NCI-H1105 (cell line): ENCODE measurements around the gene TASP1.

Experiments used
- DNase-seq: peaks from one replicate; lab custom pipeline; 2025; lab: John Stamatoyannopoulos, UW

Gene TASP1

GRCh38 chr20:13567663-13568062, 71.1 kb downstream of the TASP1 start:
- no peak for DNase-seq

- no peak for DNase-seq
Measured at GRCh38 chr20:13563854-13564253, 74.9 kb downstream of the TASP1 start.

- DNase-seq = no peak
Measured at GRCh38 chr20:13554706-13555105, 84.0 kb downstream of the TASP1 start.

GRCh38 chr20:13554076-13554475, 84.7 kb downstream of the TASP1 start:
- DNase-seq = no peak

GRCh38 chr20:13552061-13552460, 86.7 kb downstream of the TASP1 start:
- no peak for DNase-seq

GRCh38 chr20:13549451-13549850, 89.3 kb downstream of the TASP1 start:
- DNase-seq = no peak

- peak; percentile 72 for DNase-seq
Measured at GRCh38 chr20:13546497-13547131, 92.1 kb downstream of the TASP1 start.

GRCh38 chr20:13545790-13546189, 92.9 kb downstream of the TASP1 start:
- DNase-seq = no peak

- no peak for DNase-seq
Measured at GRCh38 chr20:13543783-13544182, 94.9 kb downstream of the TASP1 start.

GRCh38 chr20:13535627-13536026, 103.1 kb downstream of the TASP1 start:
- no peak for DNase-seq

- DNase-seq = no peak
Measured at GRCh38 chr20:13533946-13534345, 104.8 kb downstream of the TASP1 start.

- DNase-seq = no peak
Measured at GRCh38 chr20:13530146-13530545, 108.6 kb downstream of the TASP1 start.

- DNase-seq = no peak
Measured at GRCh38 chr20:13526551-13526950, 112.2 kb downstream of the TASP1 start.

- no peak for DNase-seq
Measured at GRCh38 chr20:13525225-13525940, 113.3 kb downstream of the TASP1 start.

GRCh38 chr20:13524339-13524738, 114.4 kb downstream of the TASP1 start:
- no peak for DNase-seq

GRCh38 chr20:13517831-13518230, 120.9 kb downstream of the TASP1 start:
- no peak for DNase-seq

GRCh38 chr20:13515796-13516558, 122.8 kb downstream of the TASP1 start:
- no peak for DNase-seq

- DNase-seq = no peak
Measured at GRCh38 chr20:13515291-13515690, 123.4 kb downstream of the TASP1 start.

GRCh38 chr20:13510837-13511488, 127.8 kb downstream of the TASP1 start:
- no peak for DNase-seq

GRCh38 chr20:13507646-13508045, 131.1 kb downstream of the TASP1 start:
- DNase-seq = no peak

- DNase-seq = no peak
Measured at GRCh38 chr20:13501500-13501899, 137.2 kb downstream of the TASP1 start.

- no peak for DNase-seq
Measured at GRCh38 chr20:13494019-13494418, 144.7 kb downstream of the TASP1 start.

- no peak for DNase-seq
Measured at GRCh38 chr20:13493143-13493542, 145.6 kb downstream of the TASP1 start.
